Urothelium cell line (cell line): Measurements from ENCODE around the gene SPTBN4.
"Not testable (repeated sequence)": the region's sequence is repeated elsewhere in the genome, so short reads cannot be mapped to it uniquely, and the experiment has no call there.

ENCODE experiments used
- DNase-seq: peaks from one replicate; pipeline ENCODE4 v3.0.0; 2011; ENCODE audit warnings: low spot score, mixed read lengths
- FAIRE-seq: peaks from 2 replicates; lab custom pipeline; 2011; peaks lifted over from hg19 to GRCh38; lab: Jason Lieb, UNC

Gene SPTBN4

DNA sequence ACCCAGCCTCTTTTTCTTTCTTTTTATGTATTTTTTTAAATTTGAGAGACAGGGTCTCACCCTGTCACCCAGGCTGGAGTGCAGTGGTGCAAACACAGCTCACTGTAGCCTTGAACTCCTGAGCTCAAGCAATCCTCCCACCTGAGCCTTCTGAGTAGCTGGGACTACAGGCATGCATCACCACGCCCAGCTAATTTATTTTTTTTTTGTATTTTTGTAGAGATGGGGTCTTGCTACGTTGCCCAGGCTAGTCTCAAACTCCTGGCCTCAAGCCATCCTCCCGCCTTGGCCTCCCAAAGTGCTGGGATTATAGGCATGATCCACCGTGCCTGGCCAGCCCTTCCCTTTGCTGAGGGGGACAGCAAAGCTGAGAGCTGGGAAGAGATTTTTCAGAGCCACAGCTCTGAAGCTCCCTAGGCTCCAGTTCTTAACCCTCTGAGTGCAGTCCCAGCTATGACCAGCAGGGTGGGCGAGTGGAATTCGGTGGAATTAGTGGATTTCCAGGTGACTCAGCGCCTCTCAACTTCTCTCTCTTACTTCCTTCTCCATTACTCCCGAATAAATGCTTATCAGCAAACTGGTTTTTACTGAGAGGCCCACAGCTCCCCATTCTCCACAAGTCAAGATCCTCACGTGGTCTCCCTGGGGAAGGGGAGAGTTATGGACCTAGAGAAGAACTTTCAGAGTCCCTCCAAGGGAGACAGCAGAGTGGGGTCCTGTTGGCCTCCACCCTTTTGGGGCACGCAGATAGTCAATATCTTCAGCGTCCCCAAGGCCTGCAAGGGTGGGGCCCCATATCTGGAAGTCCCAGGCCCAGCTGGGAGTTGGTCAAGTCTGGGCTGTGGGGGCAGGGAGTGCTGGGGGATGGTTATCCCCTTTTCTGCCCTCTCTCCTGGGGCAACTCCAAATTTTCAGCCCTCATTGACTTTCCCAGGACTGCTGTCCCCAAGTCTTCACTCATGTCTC, 2.5 kb upstream of the SPTBN4 start:
- DNase-seq (peak; percentile 76), FAIRE-seq (no peak)

GRCh38 chr19:40465025-40465556, 1.7 kb upstream of the SPTBN4 start:
- no peak for DNase-seq
- FAIRE-seq = no peak

GRCh38 chr19:40465557-40466218, 1.1 kb upstream of the SPTBN4 start, which contains the start of gene BLVRB:
Gene BLVRB, minus strand, starts transcription at chr19:40465745. Its CDS starts 57 bp downstream, at chr19:40465688.
- FAIRE-seq = peak; percentile 89
- DNase-seq = peak; percentile 99

DNA sequence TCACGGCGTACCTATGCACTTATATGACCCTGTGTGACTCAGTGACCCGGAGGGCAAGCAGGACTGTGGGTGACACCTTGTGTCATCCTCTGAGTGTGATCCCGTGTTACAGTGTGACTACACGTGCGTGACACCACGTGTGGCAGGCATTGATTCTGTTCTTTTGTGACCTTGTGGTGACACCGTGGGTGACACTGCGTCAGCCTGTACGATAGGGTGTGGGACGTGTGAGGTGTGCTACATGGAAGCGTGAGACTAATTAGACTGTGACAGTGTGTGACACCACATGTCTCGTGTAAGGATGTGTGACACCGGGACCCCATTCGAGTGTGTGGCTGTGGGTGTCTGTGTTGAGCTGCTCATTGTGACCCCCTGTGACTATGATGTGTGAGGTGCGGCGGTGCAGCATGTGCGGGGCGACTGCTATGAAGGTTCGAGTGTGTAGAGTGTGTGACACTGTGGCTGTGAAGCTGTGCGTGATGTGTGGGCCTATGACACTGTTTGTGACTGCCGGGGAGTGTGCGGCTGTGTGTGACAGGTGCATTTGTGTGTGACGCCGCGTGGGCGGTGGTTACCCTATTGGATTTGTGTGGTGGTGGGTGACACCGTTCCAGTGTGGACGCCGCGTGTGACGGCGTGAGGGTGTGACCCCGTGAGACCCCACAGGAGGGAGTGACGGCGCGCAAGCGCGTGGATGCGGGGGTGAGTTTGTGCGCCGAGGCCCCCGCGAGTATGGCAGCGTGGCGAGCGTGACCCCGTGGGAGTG, 399 bp upstream of the SPTBN4 start:
- FAIRE-seq (peak; percentile 50), DNase-seq (no peak)

DNA sequence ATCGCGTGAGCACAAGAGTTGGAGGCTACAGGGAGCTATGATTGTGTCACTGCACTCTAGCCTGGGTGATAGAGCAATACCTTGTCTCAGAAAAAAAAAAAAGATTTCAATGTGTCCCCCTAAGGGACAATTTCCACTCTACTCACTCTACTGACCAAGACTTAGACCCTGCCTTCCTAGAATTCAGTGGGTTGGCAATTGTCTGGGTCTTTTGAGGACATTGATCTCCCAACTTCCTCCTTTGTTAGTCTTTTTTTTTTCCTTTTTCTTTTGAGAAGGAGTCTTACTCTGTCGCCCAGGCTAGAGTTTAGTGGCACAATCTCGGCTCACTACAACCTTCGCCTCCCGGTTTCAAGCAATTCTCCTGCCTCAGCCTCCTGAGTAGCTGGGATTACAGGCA, 2.2 kb downstream of the SPTBN4 start:
- DNase-seq = no peak
- no peak for FAIRE-seq

DNA sequence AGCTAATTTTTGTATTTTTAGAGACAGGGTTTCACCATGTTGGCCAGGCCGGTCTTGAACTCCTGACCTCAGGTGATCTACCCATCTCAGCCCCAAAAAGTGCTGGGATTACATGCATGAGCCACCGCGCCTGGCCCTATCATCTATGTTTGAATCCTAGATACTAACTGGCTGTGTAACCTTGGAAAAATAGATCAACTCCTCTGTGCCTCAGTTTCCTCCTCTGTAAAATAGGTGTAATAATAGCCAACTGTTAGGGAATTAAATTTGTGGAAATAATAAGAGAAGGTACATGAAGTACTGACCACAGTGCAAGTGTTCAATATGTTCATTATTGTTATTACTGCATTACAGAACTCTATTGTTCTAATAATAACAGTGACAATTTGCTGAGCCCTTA, 4.3 kb downstream of the SPTBN4 start:
- no peak for FAIRE-seq
- no peak for DNase-seq

DNA sequence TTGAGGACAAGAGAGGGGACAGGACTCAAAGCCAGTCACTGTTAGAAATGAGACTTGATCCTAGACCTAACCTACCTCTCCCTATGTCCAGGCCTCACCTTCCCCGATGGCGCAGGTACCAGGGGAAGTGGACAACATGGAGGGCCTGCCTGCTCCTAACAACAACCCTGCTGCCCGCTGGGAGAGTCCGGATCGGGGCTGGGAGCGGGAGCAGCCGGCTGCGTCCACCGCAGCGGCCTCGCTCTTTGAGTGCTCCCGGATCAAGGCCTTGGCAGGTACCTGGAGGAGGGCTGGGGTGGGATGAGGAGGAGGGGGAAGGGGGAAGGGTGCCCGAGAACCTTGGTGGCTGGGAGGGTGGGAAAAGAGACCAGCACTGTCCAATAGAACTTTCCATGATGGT, 5.7 kb downstream of the SPTBN4 start:
- no peak for FAIRE-seq

GRCh38 chr19:40474737-40475136, 7.9 kb downstream of the SPTBN4 start:
- DNase-seq (no peak), FAIRE-seq (no peak)

More for the DNA sequence above, 5.7 kb downstream of the SPTBN4 start:
- DNase-seq = no peak

DNA sequence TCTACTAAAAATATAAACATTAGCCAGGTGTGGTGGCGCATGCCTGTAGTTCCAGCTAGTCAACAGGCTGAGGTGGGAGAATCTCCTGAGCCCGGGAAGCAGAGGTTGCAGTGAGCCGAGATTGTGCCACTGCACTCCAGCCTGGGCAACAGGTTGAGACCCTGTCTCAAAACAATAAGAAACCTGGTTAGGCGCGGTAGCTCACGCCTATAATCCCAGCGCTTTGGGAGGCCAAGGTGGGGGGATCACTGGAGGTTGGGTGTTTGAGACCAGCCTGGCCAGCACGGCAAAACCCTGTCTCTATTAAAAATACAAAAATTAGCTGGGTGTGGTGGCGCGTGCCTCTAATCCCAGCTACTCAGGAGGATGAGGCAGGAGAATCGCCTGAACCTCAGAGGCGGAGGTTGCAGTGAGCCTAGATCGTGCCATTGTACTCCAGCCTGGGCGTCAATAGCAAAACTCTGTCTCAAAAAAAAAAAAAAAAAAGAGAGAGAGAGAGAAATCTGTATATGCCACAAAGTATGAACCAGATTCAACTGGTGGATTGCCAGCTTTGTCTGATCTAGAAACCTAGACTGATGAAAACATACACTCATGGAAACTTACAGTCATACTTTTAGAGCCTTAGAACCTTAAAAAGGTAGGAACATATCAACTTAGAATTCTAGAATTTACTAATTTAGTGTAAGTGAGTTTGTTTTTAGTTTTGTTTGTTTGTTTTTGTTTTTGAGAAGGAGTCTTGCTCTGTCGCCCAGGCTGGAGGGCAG, 9.3 kb downstream of the SPTBN4 start:
- not testable (repeated sequence) for DNase-seq, FAIRE-seq

DNA sequence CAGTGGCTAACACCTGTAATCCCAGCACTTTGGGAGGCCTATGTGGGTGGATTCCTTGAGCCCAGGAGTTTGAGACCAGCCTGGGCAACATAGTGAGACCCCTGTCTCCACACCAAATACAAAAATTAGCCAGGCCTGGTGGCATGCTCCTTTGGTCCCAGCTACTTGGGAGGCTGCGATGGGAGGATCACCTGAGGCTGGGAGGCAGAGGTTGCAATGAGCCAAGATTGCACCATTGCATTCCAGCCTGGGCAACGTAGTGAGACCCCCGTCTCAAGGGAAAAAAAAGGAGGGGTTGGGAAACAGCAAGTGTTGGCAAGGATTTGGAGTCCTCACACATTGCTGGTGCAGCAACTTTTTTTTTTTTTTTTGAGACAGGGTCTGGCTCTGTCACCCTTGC, 19.2 kb downstream of the SPTBN4 start:
- no peak for FAIRE-seq
- DNase-seq = no peak

DNA sequence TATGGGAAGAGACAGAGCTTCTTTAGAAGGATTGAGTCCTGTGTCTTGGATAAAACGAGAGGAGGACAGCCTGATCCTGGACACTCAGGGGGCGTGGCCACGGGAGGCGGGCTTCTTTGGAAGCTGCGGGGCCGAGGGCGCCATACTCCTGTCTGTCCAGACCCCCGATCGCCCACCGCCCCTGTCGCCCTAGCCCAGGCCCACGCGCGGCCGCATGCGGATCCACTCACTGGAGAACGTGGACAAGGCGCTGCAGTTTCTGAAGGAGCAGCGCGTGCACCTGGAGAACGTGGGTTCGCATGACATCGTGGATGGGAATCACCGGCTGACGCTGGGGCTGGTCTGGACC, 23.1 kb downstream of the SPTBN4 start:
- FAIRE-seq (no peak), DNase-seq (no peak)

GRCh38 chr19:40492274-40492673, 25.5 kb downstream of the SPTBN4 start:
- DNase-seq (no peak), FAIRE-seq (no peak)

DNA sequence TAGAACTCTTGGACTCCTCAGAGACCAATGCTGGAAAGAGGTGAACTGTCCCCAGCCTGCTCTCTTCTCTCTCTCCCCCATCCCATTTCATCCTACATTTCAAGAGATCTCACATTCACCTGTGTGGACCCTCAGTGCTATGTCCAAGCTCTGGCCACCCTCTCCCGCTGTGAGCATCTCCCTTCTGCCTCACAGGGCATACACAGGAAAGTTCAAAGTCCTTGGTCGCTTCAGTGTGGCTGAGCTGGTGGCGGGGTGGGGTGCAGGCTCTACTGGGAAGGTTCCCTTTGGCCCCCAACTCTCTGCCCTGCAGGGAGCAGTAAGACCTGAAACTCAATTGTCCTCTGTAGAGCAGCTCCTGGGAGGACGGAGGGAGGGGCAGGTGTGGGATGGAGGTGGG, 27.0 kb downstream of the SPTBN4 start:
- DNase-seq (no peak), FAIRE-seq (no peak)

DNA sequence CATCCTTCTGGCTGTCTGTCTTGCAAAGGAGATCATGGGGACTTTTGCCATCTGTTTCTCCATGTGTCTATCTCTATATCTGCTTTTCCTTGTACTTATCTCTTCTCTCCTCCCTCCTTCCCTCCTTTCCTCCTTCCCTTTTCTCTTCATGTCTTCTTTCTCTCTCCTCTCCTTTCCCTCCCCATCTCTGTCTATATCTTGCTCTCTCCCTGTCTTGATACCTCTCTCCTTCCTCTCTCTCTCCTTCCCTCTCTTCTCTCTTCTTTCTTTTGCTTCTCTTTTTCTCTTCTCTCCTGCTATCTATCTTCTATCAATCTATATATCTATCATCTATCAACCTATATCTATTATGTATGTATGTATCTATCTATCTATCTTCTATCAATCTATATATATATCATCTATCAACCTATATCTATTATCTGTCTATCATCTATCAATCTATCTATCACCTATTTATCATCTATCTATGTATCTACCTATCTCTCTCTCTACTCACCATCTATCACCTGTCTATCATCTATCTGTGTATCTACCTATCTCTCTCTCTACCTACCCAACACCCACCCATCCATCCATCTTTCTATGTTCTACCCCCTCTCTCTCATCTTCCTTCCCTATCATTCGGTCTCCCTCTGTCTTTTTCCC, 27.5 kb downstream of the SPTBN4 start:
- no peak for FAIRE-seq

GRCh38 chr19:40497214-40497613, 30.4 kb downstream of the SPTBN4 start:
- DNase-seq (no peak), FAIRE-seq (peak; percentile 40)

More for the DNA sequence above, 27.5 kb downstream of the SPTBN4 start:
- DNase-seq = no peak

DNA sequence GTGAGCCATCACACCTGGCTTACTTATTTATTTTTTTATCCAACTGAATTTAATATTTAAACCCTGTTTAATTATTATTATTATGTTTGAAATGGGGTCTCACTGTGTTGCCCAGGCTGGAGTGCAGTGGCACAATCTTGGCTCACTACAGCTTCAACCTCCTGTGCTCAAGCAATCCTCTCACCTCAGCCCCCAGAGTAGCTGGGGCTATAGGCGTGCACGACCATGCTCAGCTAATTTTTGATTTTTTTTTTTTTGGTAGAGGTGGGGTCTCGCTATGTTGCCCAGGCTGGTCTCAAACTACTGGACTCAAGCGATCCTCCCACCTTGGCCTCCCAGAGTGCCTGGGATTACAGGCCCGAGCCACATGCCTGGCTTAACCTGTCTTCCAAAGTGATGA, 32.5 kb downstream of the SPTBN4 start:
- no peak for DNase-seq
- FAIRE-seq = no peak

GRCh38 chr19:40500678-40501530, 34.1 kb downstream of the SPTBN4 start:
- not testable (repeated sequence) for FAIRE-seq, DNase-seq

GRCh38 chr19:40501599-40501998, 34.8 kb downstream of the SPTBN4 start:
- no peak for FAIRE-seq
- DNase-seq = no peak

DNA sequence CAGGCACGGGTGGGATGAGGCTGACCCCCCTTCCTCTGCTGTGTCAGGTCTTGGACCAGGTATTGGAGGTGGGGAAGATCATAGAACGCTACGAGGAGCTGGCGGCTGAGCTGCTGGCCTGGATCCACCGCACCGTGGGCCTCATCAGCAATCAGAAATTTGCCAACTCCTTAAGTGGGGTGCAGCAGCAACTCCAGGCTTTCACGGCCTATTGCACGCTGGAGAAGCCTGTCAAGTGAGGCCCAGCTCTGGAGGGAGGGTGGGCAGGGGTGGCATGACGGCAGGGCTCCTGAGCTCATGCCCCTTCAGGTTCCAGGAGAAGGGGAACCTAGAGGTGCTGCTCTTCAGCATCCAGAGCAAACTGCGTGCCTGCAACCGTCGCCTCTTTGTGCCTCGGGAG, 35.3 kb downstream of the SPTBN4 start:
- DNase-seq (no peak), FAIRE-seq (no peak)
